ENCODE data around the gene PPFIBP2.

PPFIBP2 gene

GRCh38 chr11:7672276-7672959 is 158.6 kb downstream of the PPFIBP2 start:
- DNase-seq = no peak

DNA sequence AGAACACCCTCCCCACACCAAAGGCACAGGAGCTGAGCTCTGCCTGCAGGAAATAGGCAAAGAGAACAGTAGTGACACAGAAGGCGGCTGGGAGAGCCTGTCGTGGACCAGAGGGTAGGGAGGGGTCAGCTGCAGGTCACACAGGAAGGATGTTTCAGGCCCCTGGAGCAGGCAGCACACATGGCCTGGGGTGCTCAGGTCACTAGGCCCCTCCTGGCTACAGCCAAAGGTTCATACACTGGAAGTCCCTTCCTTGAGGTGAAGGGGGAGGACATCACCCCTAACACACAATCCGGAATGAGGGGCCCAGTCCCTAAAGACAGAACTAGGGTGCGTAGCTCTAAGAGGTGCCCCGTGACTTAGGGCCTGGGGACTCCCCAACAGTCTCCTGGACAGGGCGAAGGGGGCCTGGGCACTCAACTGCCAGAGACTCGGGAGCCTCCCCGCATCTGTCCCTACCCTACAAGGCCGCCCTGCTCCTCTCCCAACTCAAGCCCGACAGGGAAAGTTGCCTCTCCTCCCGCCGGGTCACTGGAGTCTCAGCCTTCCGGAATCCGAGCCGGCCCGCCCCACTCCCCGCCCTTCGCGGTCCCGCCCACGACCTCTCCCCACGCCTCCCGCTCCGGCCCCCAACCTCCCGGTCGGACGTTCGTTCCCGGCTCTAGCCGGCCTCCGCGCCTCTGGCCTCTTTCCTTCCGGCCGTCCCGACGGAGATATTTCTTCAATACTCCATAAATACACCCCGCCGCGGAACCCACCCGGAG is 159.3 kb downstream of the PPFIBP2 start, which contains the start of gene CYB5R2:
CYB5R2 (minus strand) TSS at position 541 of the 764 bp plus-strand sequence. CDS start 675 bp downstream, outside the sequence.
- DNase-seq = no peak

GRCh38 chr11:7673724-7674434 is 160.1 kb downstream of the PPFIBP2 start:
- DNase-seq = no peak

DNA sequence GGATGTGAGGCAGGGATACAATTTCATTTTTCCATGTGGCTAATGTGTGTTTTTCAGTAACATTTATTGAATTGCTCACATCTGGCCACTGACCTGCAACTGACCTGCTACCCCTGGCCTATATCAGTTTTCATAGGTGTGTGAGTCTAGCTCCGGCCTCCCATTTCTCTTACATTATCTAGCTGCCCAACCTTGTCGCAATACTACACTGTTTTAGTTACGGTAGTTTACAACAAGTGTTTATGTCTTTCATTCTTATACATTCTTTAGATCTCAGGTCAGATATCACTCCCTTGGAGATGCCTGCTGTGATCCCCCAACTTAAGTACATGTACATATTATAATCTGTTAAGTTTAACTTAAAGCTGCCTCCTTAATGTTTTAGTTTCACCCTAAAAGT is 161.8 kb downstream of the PPFIBP2 start:
- no peak for DNase-seq

DNA sequence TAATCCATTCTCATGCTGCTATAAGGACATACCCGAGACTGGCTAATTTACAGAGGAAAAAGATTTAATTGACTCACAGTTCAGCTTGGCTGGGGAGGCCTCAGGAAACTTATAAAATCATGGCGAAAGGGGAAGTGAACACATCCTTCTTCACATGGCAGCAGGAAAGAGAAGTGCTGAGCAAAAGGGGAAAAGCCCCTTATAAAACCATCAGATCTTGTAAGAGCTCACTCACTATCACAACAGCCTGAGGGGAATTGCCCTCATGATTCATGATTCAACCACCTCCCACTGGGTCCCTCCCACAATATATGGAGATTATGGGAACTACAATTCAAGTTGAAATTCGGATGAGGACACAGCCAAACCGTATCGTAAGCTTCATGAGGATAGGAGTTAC is 163.3 kb downstream of the PPFIBP2 start:
- DNase-seq = no peak

DNA sequence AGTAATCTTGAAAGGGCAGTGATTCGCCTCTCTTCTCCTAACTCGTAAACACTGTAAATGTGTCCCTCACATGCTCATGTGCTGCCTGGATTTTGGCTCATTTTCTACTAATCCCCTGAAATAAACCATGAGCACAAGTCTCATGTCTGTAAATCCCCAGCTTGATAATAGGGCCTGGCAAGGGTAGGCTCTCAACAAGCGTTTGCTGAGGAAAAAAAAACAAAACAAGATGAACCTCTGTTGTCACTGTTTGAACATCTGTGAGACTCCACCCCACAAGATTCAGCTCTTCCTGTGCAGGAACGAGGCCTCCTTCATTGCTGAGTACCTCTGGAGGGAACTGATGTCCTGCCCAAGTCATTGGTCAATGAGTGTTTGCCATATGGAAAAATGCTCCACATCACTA is 164.0 kb downstream of the PPFIBP2 start:
- DNase-seq = no peak

DNA sequence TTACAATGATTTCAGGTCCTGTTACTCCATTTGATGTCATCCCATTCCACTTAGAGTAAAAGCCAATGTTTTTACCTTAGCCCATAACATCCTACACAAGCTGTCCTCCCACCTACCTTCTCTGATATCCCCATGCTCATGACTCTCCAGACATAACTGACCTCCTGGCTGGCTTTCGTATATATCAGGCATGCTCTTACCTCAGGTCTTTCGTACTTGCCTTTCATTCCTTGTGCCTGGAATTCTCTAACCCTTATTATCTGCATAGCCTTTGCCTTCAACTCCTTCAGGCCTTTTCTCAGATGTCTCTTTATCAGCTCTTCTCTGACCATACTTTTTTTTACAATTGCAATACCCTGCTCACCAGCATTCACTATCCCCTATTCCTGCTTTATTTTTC is 169.8 kb downstream of the PPFIBP2 start:
- DNase-seq = no peak

DNA sequence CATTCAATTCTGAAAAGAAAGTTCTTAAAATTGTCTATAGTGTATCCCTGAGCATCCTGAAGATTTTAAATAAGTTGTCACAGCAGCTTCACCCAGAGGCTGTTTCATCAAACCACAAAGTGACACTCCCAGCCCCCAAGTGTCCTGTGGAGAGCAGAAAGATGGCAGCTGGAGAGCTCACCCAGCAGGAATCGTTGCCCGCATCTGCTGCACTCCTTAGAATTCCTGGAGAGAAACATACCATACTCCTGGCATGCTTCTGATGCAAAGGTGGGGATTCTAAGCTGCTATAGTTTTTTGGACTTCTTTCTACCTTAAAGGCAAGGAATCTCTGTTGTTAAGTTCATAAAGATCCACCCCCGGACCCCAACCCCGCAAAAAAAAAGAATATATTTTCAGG is 173.0 kb downstream of the PPFIBP2 start:
- DNase-seq = no peak

- no peak for DNase-seq
Observed at GRCh38 chr11:7687386-7687785, 173.6 kb downstream of the PPFIBP2 start.

GRCh38 chr11:7688238-7688826 is 174.5 kb downstream of the PPFIBP2 start:
- DNase-seq = no peak

- no peak for DNase-seq
Observed at GRCh38 chr11:7689239-7689638, 175.4 kb downstream of the PPFIBP2 start.

- DNase-seq = no peak
Observed at GRCh38 chr11:7690648-7691047, 176.8 kb downstream of the PPFIBP2 start.

- no peak for DNase-seq
Observed at GRCh38 chr11:7691759-7692350, 178.1 kb downstream of the PPFIBP2 start.

GRCh38 chr11:7692426-7692825 is 178.6 kb downstream of the PPFIBP2 start:
- DNase-seq = no peak

DNA sequence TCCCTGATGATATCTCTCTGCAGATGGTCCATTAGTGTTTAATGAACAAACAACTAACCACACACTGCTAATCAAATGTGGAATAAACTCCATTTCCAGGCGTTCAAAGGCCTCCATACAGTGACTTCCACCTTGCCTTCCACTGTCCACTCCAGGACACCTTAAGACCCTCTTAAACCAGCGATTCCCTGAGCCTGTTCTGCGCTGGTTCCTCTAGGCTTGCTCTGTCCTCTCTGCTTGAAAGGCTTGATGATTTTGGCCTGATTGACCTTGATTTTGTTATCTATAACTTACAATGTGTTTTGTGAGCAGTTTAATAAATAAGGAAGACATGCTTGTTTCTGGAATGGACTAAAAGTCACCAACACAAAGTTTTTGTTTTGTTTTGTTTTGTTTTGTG is 180.4 kb downstream of the PPFIBP2 start:
- DNase-seq = no peak

- DNase-seq = no peak
Observed at GRCh38 chr11:7696424-7696823, 182.6 kb downstream of the PPFIBP2 start.
